ENCODE results near the gene COX6A2.

The COX6A2 gene

GRCh38 chr16:31428279-31428597, at the start of gene COX6A2:
Gene COX6A2, minus strand, starts transcription at chr16:31428360. Its CDS starts 35 bp downstream, at chr16:31428325.
- DNase-seq (ENCODE audit: low spot score): no peak

- DNase-seq (ENCODE audit: low spot score): no peak
These were observed 49.4 kb upstream of the COX6A2 start for GRCh38 chr16:31477220-31478216.

GRCh38 chr16:31476303-31477219, 48.4 kb upstream of the COX6A2 start:
- no peak for DNase-seq (ENCODE audit: low spot score)

DNA sequence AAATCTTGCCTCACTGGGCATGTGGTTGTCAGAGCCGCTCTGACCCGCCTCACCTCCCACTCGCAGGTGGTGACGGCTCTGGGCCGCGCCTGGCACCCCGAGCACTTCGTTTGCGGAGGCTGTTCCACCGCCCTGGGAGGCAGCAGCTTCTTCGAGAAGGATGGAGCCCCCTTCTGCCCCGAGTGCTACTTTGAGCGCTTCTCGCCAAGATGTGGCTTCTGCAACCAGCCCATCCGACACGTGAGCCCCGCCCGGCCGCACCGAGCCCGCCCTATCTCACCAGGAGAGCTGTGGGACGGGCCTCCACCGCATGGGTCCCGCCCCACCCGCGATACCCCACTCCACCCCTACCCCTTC, 47.8 kb upstream of the COX6A2 start:
- DNase-seq (ENCODE audit: low spot score): no peak

- DNase-seq (ENCODE audit: low spot score): no peak
These were observed 46.9 kb upstream of the COX6A2 start for GRCh38 chr16:31474773-31475738.

DNA sequence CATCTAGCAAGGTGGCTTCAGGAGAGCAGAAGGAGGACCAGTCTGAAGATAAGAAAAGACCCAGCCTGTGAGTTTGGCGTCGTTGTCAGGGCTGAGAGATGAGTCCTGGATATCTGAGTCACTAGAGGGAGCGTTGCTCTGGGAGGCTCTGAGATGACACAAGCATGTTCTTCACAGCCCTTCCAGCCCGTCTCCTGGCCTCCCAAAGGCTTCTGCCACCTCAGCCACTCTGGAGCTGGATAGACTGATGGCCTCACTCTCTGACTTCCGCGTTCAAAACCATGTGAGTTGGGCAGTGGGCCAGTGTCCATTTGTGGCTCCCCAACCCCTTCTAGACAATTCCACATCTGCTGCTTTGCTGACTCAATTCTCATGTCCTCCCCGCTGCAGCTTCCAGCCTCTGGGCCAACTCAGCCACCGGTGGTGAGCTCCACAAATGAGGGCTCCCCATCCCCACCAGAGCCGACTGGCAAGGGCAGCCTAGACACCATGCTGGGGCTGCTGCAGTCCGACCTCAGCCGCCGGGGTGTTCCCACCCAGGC, 46.1 kb upstream of the COX6A2 start:
- no peak for DNase-seq (ENCODE audit: low spot score)

DNA sequence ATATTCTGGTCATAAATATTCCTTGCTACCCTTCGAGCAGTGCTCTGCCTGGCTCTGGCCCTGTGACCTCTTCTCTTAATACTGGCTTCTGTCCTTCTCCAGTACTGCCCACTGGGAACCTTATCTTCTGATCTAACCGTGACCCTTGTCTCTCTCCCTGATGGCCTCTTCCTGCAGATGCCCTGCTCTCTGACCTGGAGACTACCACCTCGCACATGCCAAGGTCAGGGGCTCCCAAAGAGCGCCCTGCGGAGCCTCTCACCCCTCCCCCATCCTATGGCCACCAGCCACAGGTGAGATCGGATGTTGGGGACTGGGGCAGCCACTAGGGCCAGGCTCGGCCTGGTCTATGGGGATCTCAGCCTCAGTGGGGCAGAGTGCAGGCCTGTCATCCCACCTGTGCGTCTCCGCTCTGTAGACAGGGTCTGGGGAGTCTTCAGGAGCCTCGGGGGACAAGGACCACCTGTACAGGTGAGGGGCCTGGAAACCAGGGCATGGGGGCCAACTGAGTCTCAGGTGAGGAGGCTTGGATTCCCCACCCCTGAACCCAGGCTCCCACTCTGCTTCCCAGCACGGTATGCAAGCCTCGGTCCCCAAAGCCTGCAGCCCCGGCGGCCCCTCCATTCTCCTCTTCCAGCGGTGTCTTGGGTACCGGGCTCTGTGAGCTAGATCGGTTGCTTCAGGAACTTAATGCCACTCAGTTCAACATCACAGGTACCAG, 45.3 kb upstream of the COX6A2 start:
- DNase-seq (ENCODE audit: low spot score): no peak

GRCh38 chr16:31472709-31473203, 44.6 kb upstream of the COX6A2 start:
- DNase-seq (ENCODE audit: low spot score): peak; percentile 78

- DNase-seq (ENCODE audit: low spot score): peak; percentile 46
These were observed 43.9 kb upstream of the COX6A2 start, which contains the start of gene TGFB1I1 for GRCh38 chr16:31471875-31472708. Gene TGFB1I1, plus strand, starts transcription at chr16:31472152. Its CDS starts 37 bp downstream, at chr16:31472189.

DNA sequence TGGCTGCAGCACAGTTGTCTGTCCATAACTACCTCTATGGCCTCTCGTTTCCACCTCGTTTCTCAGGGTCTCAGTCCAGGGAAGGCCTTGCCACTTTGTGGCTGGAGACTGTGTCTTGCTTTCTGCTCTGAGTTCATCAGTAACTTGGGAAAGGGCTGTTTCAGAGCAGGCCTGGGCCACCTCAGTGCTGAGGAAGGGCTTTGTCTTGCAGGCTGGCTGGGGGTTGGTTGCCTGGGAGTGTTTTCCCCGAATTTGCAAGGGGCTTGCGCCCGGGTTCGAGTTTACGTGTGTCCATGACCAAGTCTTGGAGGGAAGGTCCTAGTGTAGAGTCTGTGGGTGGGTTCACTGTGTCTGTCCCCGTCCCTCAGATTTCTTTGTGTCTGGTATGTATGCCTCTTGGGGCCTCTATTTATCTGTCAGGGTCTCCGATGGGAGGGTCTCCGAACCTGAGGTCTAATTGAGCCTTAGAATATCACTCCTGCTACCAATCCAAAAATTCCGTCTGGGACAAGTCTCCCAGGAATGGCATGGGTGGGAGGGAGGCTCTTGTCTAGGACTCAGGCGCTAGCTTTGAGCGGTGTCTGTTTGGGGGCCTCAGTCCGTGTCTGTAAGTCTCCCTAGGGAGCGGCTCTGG, 43.2 kb upstream of the COX6A2 start:
- DNase-seq (ENCODE audit: low spot score): no peak

- no peak for DNase-seq (ENCODE audit: low spot score)
These were observed 42.5 kb upstream of the COX6A2 start for GRCh38 chr16:31470615-31471014.

GRCh38 chr16:31467858-31468257, 39.7 kb upstream of the COX6A2 start:
- DNase-seq (ENCODE audit: low spot score): no peak

- no peak for DNase-seq (ENCODE audit: low spot score)
These were observed 39.1 kb upstream of the COX6A2 start for GRCh38 chr16:31467151-31467773.

GRCh38 chr16:31466381-31466841, 38.3 kb upstream of the COX6A2 start:
- no peak for DNase-seq (ENCODE audit: low spot score)

- DNase-seq (ENCODE audit: low spot score): no peak
These were observed 37.7 kb upstream of the COX6A2 start for GRCh38 chr16:31465788-31466370.

DNA sequence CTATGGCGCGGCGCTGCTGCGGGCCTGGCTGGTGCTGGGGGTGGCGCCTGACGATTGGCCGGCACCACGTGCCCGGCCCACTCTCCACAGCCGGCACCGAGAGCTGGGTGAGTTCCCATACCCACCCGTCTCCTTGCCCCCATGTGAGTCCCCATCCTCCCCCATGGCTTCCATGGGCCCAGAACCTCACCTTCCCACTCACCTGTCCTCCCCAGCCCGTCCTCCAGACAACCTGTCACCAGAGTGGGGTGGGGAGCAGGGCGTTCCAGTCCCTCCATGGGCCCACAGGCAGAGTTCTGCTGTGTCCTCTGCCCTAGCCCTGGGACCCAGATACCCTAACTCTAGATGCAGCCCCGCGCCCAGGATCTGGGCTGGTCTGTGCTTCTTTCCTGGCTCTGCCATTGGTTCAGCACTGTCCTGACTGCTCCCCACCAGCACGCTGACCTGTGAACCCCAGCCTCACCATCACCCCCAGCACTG, 36.7 kb upstream of the COX6A2 start:
- DNase-seq (ENCODE audit: low spot score): no peak

DNA sequence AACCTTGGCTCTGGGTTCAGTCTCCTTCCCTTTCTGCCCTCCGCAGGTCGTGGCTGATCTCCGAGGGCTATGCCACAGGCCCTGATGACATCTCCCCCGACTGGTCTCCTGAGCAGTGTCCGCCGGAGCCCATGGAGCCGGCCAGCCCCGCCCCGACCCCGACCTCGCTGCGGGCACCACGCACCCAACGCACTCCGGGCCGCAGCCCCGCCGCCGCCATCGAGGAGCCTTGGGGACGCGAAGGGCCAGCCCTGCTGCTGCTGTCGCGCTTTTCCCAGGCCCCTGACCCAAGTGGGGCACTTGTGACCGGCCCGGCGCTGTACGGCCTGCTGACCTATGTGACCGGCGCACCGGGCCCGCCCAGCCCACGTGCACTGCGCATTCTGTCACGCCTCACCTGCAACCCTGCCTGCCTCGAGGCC, 36.2 kb upstream of the COX6A2 start:
- no peak for DNase-seq (ENCODE audit: low spot score)
